Activated T-cell treated with anti-CD3 and anti-CD28 coated beads, Interleukin-2, amount 50 U/mL, for 48 hours (primary cell): Measurements from ENCODE around the gene OR2G6.
"Not testable (repeated sequence)": the region's sequence is repeated elsewhere in the genome, so short reads cannot be mapped to it uniquely, and the experiment has no call there.

Source experiments
- DNase-seq, 2 experiments: peaks; one replicate each; pipeline ENCODE4 v3.0.0-alpha.2; 2020

OR2G6 gene

DNA sequence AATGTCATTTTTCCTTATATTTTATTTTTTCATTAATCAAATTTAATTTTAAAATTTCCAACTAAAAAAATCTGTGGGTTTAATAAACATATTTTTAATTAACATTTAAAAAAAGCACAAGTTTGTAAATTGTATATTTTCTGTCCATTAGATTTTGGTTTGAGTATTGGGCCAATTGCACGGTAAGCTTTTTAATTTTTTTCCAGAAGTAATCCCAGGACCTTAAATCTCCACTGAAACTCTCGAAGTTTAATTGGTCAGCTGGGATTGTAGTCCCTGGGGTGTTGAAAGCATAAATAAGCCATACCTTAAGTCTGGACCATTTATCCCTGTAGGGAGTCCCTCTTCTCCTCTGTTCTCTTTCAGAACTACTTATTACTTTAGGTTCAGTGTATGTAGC lies at the start of gene OR2G6:
OR2G6 (plus strand) TSS at position 301 of the 400 bp plus-strand sequence. CDS start 13,574 bp downstream, outside the sequence.
- DNase-seq: not testable (repeated sequence)

- not testable (repeated sequence) for DNase-seq
Observed at GRCh38 chr1:248459117-248459516, 48.8 kb upstream of the OR2G6 start.

DNA sequence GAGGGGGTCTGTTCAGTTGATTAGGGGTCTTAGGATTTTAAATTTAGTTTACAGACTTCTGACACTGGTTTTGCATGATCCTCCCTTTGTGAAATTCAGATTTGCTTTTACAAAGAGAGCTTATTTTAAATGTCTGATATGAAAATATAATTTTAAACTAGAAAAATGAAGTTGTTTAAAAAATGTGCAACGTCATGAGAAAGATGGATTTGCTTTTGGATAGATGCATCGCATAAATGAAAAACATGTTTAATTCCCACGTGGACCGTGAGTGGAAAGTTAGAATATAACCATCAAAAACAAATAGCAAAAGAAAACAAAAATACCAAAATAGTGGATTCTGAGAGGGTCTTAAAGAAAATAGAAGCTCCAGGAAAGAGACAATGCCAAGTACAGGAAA lies 36.7 kb upstream of the OR2G6 start:
- no peak for DNase-seq

DNA sequence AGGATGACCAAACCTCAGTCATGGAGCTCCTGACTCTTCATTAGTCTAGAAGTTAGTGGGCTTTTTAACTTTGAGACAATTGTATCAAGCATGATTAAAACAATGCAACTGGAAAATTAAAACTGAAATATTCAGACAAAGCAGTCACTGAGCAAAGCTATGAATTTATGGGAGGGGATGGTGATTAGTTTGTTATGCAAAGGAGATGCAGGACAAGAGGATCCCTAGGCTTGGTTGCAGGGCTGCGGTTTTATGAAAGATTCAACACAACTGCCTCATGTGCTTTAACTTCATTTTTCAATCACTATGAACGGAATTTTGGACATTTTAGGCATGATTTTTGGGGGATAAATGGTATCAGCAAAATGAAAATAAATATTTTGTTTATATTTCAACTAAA lies 35.8 kb upstream of the OR2G6 start:
- not testable (repeated sequence) for DNase-seq

DNA sequence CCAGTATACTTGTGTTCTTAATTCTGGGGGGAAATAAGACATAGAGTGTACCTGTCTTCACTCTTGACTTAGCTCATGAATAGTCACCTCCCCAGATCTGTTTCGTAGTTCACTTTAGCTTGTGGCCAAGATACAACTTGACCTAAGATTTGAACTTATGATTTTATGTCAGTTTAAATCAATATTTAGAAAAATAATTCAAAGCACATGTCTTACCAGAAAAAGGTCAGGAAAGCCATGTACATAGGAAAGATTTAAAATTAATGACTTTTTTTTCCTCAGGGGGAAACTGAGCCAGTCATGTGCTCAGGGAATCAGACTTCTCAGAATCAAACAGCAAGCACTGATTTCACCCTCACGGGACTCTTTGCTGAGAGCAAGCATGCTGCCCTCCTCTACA lies 34.8 kb upstream of the OR2G6 start, which contains the start of gene OR2T3:
OR2T3 (plus strand) TSS at position 301 of the 400 bp plus-strand sequence; CDS start at position 301, 0 bp downstream.
- DNase-seq: not testable (repeated sequence)

GRCh38 chr1:248475660-248476059 lies 32.2 kb upstream of the OR2G6 start:
- not testable (repeated sequence) for DNase-seq

DNA sequence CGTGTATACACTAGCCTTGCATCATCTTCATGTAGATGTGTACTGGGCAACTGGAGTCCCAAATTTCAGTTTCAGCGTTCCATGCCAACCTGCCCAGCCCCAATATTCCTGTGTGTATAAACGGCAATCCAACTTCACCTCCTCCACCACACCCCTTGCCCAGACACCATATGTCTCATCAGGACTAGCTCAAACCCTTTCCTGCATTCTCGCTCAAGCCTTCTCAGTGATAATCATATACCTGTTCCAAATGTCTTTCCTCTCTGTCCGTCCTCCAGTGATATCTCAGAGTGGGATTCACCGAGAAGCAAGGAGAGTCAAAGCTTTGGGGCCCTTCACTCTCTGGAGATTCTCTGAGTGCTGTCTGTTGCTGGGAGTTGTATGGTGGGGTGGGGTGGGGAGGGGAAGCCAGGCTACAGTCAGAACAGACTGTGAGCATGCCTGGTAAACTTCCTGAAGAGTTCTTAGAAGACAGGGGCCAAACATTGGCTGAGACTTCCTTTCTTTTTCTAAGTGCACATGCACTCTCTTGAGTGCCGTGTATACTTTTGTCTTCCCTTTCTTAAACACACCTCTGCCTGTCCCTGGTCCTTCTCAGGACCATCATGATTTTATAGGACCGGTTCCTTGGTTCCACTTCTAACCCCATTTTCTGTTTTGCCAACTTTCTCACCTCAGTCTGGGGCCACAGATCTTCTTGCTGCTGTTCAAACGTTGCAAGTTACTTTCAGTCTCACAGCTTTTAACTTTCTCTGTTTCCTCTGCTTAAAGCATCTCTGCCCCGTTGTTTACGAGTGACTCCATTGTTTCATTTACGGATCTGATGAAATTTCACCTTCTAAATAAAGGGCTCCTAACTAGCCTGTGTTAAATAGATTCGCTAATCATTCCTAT lies 25.9 kb upstream of the OR2G6 start:
- peak in 1 of 2 experiments; percentile 19 for DNase-seq

GRCh38 chr1:248488289-248488688 lies 19.6 kb upstream of the OR2G6 start, which contains the start of gene OR2T5:
Gene OR2T5, plus strand, starts transcription at chr1:248488589. Its CDS starts 0 bp downstream, at chr1:248488589.
- not testable (repeated sequence) for DNase-seq

- not testable (repeated sequence) for DNase-seq
Observed at GRCh38 chr1:248496661-248497060, 11.2 kb upstream of the OR2G6 start.

DNA sequence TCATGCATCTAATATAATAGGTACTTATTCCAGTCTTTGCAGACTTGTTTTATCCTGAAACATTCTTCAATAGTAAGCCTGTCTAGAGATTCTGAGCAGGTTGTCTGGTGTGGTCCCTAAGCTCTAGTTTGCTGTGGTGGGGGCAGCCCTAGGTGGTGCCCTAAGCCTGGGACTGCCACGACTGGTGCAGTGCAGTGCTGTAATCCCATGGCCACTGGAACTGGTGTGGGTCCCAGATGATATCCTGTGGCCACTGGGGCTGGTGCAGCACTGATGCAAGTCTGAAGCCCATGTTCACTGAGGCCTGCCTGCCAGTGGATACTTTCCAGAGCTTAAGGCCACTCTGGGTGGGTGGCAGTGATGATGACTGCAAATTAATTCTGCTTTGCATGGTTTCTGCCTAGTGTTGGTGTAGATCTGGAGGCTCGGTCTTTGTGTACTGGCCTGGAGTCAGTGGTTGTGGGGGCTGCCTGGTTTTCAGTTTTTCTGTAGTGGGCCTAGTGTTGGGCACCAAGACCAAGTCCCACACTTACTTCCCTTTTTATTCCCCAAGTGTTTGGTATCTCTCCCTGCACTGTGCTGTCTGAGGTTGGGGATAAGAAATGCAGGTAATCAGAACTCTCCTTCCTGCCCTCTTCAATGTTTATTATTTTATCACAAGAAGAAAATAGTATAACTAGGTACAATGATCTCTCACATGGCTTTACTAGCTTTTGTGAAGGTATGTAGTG lies 7.4 kb upstream of the OR2G6 start:
- DNase-seq: not testable (repeated sequence)

DNA sequence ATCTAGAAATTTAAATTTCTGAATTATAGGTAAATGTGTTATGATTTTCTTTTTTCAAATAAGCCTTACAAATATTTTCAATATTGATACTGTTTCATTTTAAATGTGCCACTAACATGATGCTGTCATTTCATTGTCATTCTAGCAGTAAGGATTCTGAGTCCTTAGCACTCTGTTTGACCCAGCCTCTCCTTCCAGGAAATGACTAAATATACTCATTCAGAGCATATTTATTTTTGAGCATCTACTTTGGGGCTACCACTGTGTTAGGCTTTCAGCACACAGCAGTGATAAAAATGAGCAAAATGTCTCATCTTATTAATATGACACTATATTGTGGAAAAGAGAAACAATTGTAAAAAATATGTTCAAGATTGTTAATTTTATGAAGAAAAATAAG lies 2.3 kb downstream of the OR2G6 start:
- not testable (repeated sequence) for DNase-seq

- no peak for DNase-seq
Observed at GRCh38 chr1:248521856-248522255, 14.0 kb downstream of the OR2G6 start.

- not testable (repeated sequence) for DNase-seq
Observed at GRCh38 chr1:248537449-248537848, 29.6 kb downstream of the OR2G6 start.

GRCh38 chr1:248547383-248547782 lies 39.5 kb downstream of the OR2G6 start:
- not testable (repeated sequence) for DNase-seq

- not testable (repeated sequence) for DNase-seq
Observed at GRCh38 chr1:248551027-248551426, 43.2 kb downstream of the OR2G6 start.

DNA sequence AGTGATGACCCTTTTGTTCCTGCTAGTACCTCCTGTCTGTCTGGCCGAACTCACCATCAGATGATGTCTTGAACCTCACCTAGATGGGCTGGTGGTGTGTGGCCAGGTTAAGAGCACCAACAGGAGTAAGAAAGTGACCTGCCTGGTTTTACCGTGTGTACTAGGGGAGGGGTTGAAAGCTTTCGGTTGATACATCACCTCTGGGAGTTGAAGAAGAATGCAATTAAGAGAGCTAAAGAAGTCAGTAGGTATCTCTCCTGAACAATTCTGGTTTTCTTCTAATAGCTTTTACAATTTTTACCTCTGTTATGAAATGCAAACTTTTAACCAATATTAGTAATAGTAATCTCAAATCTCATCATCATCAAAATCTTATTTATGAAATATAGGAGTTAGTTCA lies 54.8 kb downstream of the OR2G6 start, which contains the start of gene OR2T29:
OR2T29 (minus strand) TSS at position 101 of the 400 bp plus-strand sequence. CDS start 3,281 bp downstream, outside the sequence.
- DNase-seq: not testable (repeated sequence)

GRCh38 chr1:248565530-248566373 lies 57.9 kb downstream of the OR2G6 start:
- DNase-seq: peak; percentile 24 to 25

GRCh38 chr1:248569049-248569448 lies 61.2 kb downstream of the OR2G6 start:
- DNase-seq: not testable (repeated sequence)

DNA sequence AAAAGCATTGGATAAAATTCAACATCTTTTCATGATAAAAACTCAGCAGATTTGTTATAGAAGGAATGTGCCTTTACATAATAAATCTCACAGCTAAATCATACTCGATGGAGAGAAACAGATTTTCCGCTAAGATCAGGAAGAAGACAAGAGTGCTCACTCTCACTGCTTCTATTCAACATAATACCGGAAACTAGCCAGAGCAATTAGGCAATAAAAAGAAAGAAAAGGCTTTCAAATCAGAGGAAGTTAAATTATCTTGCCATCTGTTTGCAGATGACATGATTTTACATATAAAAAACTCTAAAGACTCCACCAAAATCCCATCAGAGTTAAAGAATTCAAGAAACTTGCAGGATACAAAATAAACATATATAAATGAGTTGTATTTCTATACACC lies 62.9 kb downstream of the OR2G6 start:
- not testable (repeated sequence) for DNase-seq

- DNase-seq: not testable (repeated sequence)
Observed at GRCh38 chr1:248572049-248572448, 64.2 kb downstream of the OR2G6 start.

- DNase-seq: not testable (repeated sequence)
Observed at GRCh38 chr1:248573856-248574255, 66.0 kb downstream of the OR2G6 start.

DNA sequence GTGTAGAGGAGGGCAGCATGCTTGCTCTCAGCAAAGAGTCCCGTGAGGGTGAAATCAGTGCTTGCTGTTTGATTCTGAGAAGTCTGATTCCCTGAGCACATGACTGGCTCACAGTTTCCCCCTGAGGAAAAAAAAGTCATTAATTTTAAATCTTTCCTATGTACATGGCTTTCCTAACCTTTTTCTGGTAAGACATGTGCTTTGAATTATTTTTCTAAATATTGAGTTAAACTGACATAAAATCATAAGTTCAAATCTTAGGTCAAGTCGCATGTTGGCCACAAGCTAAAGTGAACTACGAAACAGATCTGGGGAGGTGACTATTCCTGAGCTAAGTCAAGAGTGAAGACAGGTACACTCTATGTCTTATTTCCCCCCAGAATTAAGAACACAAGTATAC lies 66.8 kb downstream of the OR2G6 start, which contains the start of gene OR2T34:
OR2T34 (minus strand) TSS at position 101 of the 400 bp plus-strand sequence; CDS start at position 101, 0 bp downstream.
- not testable (repeated sequence) for DNase-seq
